BE2C (cell line): ENCODE results near the gene ENTPD2.

Source experiments
- DNase-seq: peaks from one replicate; pipeline ENCODE4 v3.0.0-alpha.2; 2020
- H3K27me3 ChIP-seq: fragments of 250-450 bp; sonication (Bioruptor Pico); 2 replicates; pipeline ENCODE4 v1.5.1; 2020; ENCODE audit warnings: mild to moderate bottlenecking
- H3K36me3 ChIP-seq: fragments of 250-450 bp; sonication (Bioruptor Pico); 2 replicates; pipeline ENCODE4 v1.5.1; 2020; ENCODE audit warnings: mild to moderate bottlenecking
- H3K4me1 ChIP-seq: fragments of 250-450 bp; sonication (Bioruptor Pico); 2 replicates; pipeline ENCODE4 v1.5.1; 2020
- H3K4me3 ChIP-seq: 2 replicates; pipeline ENCODE4 v1.5.1; 2011; ENCODE audit warnings: low read depth, low read length
- H3K9me3 ChIP-seq: fragments of 250-450 bp; sonication (Bioruptor Pico); 2 replicates; pipeline ENCODE4 v1.5.1; 2020
- CTCF ChIP-seq: IDR thresholded peaks from 2 replicates; pipeline ENCODE4 v1.5.1; 2012; ENCODE audit warnings: mild to moderate bottlenecking, low read depth, low read length

The ENTPD2 gene

GRCh38 chr9:137085920-137086530 is 32.2 kb upstream of the ENTPD2 start:
- H3K4me3 ChIP-seq: peak overlapping the region; percentile 78
- DNase-seq: peak; percentile 61
- H3K27me3 ChIP-seq: no peaks in the 10 kb centered on the region
- H3K36me3 ChIP-seq: peaks cover 15% of the 10 kb centered on the region
- H3K9me3 ChIP-seq: no peaks in the 10 kb centered on the region
- H3K4me1 ChIP-seq: peaks cover 12% of the 10 kb centered on the region
- TF ChIP-seq CTCF: no peak

GRCh38 chr9:137084526-137084925 is 30.7 kb upstream of the ENTPD2 start:
- Histone ChIP-seq H3K9me3 (no peaks in the 10 kb centered on the region), H3K36me3 (peaks cover 29% of the 10 kb centered on the region), H3K4me1 (peaks cover 12% of the 10 kb centered on the region), H3K27me3 (no peaks in the 10 kb centered on the region), H3K4me3 (no peak overlapping the region)
- DNase-seq: no peak
- no peak for TF ChIP-seq CTCF

- H3K9me3 ChIP-seq: no peaks in the 10 kb centered on the region
- DNase-seq: peak; percentile 89
- no peaks in the 10 kb centered on the region for H3K27me3 ChIP-seq
- H3K4me1 ChIP-seq: peaks cover 15% of the 10 kb centered on the region
- TF ChIP-seq CTCF: no peak
- peaks cover 39% of the 10 kb centered on the region for H3K36me3 ChIP-seq
- H3K4me3 ChIP-seq: no peak overlapping the region
Observed at GRCh38 chr9:137083394-137084004, 29.6 kb upstream of the ENTPD2 start.

GRCh38 chr9:137082925-137083290 is 29.0 kb upstream of the ENTPD2 start:
- no peaks in the 10 kb centered on the region for H3K27me3 ChIP-seq
- H3K36me3 ChIP-seq: peaks cover 42% of the 10 kb centered on the region
- H3K4me3 ChIP-seq: no peak overlapping the region
- no peak for DNase-seq
- H3K4me1 ChIP-seq: peaks cover 18% of the 10 kb centered on the region
- no peaks in the 10 kb centered on the region for H3K9me3 ChIP-seq
- TF ChIP-seq CTCF: no peak

- Histone ChIP-seq H3K9me3 (no peaks in the 10 kb centered on the region), H3K36me3 (peaks cover 42% of the 10 kb centered on the region), H3K27me3 (no peaks in the 10 kb centered on the region), H3K4me3 (no peak overlapping the region), H3K4me1 (peaks cover 18% of the 10 kb centered on the region)
- no peak for DNase-seq
- no peak for TF ChIP-seq CTCF
Observed at GRCh38 chr9:137082222-137082924, 28.5 kb upstream of the ENTPD2 start.
